HS-5 (cell line): ENCODE data around the gene BRF1.
"Not testable (repeated sequence)": the region's sequence is repeated elsewhere in the genome, so short reads cannot be mapped to it uniquely, and the experiment has no call there.

Experiments used
- DNase-seq: peaks from one replicate; pipeline ENCODE4 v3.0.0-alpha.2; 2012; ENCODE audit warnings: low read depth

BRF1 gene

DNA sequence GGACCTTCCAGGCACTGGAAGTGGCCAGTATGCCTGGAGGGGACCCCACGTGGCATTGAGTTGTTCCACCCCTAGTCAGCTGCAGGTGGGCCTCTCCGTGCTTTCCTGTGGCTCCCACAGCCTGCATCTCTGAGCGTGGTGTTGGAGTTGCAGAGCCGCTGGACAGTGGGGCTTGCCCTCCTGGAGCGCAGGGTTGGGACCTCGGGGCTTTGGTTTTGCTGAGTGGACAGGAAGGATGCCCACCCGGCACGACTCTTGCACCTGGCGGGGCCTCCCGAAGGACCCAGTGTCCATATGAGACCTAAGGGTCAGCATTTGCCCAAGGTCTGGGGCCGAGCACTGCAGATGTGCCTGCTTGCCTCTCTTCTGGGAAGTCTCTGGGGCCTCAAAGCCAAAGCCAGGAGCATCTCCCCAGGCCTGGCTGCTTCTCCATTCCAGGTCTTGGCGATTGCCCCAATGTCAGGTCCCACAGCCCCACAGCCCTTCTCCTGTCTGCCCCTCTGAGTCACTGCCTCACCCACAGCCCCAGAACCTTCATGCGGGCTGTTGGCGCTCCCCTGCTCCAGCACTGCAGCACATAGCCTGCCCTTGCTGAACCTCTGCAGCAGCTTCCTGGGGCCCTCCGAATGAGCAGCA is 15.3 kb upstream of the BRF1 start:
- DNase-seq = no peak

DNA sequence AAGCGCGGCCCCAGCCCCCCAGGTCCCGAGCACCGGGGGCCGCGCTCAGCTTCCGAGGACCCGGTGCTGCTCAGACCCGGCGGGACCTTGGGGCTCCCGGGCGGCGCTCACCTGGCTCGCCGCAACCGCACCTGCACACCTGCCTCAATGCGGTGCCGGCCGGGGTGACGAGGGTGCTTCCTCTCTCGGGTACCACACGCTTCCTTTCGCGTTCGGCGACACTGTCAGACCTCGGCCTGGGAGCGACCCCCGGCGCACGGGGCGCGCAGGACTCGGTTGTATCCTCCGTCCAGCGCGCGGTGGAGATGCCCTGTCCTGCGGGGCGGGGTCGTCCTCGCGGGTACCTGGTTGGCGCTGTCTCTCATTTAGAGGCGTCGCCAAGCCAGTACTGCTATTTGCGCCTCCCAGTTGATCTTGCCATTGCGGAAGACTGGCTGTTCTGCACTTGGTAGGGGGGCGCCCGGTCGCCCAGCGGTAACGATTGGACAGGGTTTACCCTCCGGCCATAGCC is 14.5 kb upstream of the BRF1 start:
- no peak for DNase-seq

DNA sequence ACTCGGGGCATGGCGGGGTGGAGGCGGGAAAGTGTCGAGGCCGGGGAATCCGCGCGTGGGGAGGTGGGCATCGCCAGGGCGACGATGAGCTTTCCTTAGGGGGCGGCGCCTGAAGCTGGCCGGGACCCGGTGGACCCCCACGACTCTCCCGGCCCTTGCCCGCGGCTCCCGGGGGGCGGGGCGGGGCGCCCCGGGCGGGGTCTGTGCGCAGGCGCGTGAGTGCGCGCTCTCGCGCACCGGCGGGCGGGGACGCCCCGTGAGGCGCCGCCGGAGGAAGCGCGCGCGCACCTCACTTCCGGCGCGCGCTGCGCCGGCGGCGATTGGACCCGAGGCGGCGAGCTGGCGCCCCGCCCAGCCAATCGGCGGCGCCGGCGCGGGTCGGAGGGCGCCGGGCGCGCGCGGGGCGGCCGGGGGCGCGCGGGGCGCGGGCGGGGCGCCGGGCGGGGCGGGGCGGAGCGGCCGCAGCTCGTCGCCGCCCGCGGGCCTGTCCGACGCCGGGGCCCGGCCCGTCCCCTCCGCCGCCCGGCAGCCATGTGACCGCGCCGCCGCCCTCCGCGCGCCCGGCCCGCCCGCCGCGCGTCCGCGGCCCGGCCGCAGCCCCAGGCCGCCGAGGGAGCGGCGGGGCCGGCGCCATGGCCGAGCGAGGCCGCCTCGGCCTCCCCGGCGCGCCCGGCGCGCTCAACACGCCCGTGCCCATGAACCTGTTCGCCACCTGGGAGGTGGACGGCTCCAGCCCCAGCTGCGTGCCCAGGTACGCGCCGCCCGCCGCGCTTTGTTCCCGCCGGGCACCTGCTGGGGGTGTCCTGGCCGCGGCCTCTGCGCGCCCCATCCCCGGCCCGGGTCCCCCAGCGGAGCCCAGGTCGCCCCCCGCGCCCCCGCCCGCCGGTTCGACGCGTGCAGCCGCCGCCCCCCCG is 13.7 kb upstream of the BRF1 start, which contains the start of gene PACS2:
TSS of gene PACS2 (plus strand) at position 462 of the 914 bp plus-strand sequence. CDS start at position 633, 171 bp downstream.
- DNase-seq = no peak

DNA sequence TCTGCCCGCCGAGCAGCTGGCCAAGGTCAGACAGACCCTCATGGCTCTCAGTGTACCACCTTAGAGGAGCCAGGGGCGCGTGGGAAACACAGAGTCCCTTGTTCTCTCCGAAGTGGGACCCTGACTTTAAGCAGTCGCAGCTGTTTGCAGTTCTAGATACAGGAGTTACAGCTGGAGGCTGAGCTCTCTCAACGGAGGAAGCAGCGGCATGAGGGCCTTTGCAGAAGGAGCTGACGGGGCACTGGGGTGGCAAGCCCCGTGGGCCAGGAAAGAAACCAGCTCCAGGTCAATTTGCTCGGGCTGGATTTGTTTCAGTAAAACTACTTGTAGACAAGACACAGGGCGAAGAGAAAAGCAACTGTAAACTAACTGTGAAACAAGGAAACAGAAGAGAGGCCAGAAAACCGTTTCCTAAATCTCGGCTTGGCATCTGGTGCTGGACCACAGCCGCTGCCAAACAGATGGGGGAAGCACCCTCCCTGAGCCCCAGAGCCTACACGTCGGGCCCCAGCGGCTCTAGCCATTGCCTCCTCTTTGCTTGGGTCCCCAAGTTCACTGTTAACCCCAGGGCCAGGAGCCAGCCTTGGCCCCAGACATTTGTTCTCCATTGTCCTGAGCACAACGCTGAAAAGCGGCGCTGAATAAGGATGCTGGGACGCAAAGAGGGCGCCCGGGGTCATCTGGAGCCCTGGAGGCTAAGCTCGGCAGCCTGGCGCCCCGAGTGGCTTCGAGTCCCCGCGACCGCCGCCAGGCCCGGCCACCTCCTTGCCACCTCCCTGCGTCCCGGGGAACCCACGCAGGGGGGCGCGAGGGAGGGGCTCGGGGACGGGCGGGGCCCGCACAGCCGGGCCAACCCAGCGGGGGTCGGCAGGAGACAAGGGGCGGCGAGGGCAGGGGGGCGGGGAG is 12.8 kb upstream of the BRF1 start:
- no peak for DNase-seq

DNA sequence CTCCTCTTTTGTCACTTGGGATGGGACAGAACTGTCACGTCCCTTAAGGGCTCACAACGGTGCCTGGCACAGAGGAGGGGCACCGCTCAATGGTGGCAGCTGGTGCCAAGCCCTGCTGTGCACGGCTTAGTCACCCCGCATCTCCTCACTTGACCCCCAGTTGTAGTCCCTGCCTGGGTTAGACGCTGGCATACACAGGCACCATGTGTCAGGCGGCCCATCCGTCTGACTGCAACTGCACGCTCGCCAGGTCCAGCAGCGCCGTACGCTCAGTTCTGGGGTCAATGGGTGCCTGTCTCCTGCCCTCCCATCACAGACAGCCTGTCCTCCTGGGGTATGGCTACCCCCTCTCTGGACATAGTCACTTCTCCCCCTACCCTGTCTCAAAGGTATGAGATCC is 12.2 kb upstream of the BRF1 start:
- DNase-seq = no peak

DNA sequence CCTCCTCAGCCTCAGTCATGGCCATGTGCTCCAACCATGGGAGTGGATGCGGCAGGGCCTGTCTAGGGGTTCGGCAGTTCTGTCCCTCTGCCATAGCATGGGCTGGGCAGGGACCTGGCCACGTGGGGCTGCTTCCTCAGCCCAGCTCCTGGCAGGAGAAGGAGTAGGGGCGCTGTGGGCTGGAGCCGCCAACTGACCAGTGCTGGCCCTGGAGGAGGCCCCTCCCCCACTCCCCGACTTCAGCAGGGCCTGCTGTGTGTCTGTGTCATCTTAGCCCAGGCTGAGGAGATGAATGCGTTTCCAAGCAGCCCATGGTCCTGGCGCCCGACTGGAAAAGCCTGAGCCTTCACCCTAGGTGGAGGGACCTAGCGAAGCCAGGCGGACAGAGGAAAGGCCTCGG is 11.0 kb upstream of the BRF1 start:
- DNase-seq = no peak

DNA sequence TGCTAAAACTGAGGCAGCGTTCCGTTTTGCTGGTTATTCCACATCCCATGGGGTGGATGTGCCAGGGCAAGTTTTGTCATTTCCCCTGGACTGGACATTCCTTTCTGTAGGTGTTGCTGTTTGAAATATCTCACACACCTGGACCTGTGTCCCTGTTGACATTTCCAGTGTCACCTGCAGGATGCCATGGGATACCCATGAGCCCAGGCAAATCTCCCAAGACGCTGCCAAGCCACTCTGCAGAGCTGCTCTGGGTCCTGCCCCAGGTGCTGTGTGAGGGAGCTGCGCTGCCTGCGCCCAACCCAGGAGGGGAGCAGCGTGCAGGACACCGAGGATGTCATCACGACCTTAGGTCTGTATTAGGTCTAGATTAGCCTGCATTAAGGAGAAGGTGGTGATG is 8.6 kb upstream of the BRF1 start:
- no peak for DNase-seq

DNA sequence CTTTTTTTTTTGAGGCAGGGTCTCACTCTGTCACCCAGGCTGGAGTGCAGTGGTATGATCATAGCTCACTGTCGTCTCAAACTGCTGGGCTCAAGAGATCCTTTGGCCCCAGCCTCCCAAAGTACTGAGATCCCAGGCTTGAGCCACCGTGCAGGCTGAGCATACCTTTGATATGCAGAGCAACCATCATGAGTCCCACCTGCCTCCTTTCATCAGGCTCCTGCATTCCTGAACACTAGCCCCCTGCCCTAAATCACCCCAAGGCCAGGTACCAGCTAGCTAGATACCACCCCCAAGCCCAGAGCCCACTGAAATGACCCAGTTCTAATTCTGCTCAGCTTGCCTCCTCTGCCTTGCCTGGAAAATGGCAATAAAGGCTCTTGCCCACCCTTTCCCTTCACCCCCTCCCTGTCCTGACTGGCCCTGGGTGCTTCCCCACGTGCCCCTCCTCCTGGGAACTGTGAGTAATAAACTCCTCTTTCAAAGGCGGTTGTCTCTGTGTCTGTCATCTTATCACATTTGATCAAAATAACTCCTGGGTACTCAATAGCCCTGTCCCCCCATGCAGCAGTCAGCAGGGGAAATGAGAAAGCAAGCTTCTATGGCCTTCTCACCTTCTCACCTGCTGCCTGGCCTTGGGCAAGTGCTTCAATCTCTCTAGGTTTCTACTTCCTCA is 6.4 kb upstream of the BRF1 start:
- no peak for DNase-seq

DNA sequence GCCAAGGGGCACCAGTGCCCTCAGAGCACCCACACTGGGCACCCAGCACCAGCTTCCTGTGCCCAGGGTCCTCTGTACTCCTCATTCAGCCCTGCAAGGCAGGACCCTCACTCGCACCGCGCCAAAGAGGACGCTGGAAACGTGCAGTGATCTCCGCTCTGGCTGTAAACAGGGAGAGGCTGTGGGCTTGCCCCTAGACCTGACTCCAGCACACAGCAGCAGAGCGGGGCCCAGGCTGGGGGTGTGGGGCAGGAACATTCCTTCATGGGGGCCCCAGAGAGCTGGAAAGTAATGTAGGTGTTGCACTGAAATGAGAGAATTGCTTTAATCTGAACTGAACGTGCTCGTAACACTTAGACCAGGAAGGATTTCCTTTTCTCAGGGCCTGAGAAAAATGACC is 5.0 kb upstream of the BRF1 start:
- DNase-seq = no peak

DNA sequence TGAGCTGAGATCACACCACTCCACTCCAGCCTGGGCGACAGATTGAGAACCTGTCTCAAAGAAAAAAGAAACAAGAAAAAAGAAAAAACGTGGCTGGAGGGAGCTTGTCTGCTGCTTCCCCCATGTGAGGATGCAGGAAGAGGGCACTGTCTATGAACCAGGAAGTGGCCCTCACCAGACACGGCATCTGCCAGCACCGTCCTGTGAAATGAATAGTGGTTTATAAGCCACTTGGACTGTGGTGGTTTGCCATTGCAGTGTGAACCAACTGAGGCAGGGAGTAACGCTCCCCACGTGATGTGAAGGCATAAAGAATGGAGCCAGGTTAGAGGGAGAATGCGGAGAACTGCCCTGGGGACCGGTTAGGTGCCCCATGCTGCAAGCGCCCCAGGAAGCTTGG is 4.5 kb upstream of the BRF1 start:
- DNase-seq = no peak

DNA sequence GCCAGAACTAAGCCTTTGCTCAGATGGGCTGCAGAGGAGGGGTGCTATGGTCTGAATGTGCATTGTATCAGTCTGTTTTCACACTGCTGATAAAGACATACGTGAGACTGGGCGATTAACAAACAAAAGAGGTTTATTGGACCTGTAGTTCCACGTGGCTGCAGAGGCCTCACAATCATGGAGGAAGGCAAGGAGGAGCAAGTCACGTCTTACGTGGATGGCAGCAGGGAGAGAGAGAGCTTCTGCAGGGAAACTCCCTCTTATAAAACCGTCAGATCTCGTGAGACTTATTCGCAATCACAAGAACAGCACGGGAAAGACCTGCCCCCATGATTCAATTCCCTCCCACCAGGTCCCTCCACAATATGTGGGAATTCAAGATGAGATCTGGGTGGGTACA is 3.8 kb upstream of the BRF1 start:
- no peak for DNase-seq

DNA sequence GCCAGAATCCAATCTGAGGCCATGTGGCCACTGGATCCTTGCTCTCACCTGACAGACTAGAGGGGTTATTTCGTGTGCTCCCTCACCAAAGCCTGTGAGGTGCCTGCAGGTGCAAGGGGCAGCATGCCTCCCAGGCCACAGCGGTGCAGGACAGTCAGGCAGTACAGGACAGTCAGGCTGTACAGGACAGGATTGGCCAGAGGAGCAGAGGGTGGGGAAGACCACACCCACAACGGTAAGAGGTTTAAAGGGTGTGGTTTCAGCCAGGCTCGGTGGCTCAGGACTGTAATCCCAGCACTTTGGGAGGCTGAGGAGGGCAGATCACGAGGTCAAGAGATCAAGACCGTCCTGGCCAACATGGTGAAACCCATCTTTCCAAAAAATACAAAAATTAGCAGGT is 3.1 kb upstream of the BRF1 start:
- no peak for DNase-seq

DNA sequence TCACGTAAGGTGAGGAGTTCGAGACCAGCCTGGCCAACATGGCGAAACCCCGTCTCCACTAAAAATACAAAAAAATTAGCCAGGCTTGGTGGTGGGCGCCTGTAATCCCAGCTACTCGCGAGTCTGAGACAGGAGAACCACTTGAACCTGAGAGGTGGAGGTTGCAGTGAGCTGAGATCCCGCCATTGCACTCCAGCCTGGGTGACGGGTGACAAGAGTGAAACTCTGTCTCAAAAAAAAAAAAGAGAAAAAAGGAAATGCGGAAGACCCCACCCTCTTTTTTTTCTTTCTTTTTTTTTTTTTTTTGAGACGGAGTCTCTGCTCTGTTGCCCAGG is 1.1 kb upstream of the BRF1 start:
- DNase-seq = not testable (repeated sequence)

DNA sequence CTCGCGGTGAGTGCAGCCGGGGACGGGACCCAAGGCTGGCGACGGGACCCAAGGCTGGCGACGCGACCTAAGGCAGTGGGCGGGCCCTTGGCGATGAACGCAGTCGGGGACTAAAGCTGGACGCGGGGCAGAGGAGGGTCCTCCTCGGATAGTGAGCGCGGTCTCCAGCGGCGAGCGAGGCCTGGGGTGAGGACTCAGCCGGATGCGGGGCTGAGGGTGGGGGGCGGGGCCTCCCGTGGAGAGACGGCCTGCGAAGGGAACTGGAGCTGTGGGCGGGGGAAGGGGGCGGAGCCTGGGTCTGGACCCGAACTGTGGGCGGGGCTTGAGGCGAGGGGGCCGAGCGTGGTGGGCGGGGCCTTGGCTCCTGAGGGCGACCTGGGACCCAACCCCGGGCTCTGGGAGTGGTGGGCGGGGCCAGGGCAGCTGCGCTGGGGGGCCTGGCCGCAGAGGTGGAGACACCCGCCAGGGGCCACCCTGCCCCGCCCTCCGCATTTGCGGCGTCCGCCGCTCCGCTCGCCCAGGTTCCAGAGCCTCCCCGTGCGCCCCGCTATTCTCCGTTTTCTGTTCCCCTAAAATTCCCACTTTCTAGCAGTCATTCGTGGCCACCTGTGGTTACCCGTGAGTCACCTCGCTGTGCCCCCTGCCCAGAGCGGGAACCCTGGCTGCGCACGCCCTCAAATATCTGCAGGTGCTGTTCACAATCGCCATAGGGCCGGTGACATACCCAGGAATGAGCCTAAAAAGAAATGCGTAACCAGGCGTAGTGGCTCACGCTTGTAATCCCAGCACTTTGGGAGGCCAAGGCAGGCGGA is 508 bp upstream of the BRF1 start:
- DNase-seq = peak; percentile 58

DNA sequence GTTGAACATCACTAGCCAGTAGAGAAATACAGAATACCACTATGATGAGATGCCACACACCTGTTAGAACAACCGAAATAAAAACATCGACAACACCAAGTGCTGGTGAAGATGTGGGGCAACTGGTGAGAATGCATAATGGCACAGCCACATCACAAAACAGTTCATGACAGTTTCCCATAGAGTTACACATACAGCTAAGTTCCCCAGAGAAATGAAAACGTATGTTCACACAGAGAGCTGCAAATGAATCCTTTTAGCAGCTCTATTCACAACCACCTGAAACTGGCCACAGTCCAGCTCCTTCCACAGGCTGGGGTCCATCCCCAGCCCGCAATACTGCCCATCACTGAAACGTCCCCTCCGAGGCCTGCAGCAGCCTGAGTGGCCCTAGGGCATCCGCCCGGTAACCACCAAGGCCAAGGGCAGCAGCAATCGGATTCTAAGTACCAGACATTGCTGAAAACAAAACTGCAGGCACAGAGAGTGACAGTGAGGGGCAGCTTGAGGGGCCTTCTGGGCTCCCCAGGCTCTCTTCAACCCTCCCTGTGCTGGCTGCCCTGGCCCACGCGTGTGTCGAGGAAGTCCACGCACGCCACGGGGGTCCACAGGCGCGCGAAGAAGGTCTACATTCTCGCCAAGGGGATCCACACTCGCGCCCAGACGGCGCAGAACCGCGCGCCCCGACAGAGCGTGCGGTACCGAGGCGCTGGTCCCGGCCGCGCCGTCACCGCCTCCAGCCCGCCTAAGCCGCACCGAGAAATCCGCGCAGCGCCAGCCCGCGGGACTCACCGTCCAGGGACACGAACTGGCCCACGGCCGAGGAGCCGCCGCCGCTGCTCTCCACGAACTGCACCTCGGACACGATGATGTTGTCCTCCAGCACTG is 903 bp downstream of the BRF1 start:
- no peak for DNase-seq

DNA sequence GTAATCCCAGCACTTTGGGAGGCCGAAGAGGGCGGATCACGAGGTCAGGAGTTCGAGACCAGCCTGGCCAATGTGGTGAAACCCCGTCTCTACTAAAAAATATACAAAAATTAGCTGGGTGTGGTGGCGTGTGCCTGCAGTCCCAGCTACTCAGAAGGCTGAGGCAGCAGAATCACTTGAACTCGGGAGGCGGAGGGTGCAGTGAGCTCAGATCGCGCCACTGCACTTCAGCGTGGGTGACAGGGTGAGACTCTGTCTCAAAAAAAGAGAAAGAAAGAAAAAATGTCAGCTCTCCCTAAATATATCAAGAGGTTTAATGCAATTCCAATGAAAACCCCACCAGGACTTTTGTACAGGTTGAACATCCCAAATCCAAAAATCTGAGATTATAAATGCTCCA is 3.5 kb downstream of the BRF1 start:
- DNase-seq = not testable (repeated sequence)

DNA sequence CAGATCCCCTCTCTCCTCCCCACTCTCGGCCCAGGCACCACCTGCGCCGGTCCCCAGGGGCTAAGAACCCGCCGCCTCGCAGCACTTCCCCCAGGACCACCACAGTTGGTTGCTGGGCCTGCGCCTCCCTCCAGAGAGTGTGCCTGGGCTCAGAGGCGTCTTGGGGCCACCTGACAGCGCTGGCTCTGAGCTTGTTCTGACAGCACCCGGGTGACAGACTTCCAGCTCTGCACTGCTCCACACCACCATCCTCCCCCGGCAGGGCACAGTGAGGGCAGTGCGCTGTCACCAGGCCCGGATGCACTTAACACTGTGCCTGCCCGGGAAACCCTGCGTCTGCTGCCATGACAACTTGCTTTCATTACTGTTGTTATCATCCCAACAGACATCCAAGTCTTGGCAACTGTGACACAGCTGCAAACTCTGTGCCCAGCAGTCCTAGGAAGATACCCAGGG is 6.6 kb downstream of the BRF1 start:
- DNase-seq = no peak

DNA sequence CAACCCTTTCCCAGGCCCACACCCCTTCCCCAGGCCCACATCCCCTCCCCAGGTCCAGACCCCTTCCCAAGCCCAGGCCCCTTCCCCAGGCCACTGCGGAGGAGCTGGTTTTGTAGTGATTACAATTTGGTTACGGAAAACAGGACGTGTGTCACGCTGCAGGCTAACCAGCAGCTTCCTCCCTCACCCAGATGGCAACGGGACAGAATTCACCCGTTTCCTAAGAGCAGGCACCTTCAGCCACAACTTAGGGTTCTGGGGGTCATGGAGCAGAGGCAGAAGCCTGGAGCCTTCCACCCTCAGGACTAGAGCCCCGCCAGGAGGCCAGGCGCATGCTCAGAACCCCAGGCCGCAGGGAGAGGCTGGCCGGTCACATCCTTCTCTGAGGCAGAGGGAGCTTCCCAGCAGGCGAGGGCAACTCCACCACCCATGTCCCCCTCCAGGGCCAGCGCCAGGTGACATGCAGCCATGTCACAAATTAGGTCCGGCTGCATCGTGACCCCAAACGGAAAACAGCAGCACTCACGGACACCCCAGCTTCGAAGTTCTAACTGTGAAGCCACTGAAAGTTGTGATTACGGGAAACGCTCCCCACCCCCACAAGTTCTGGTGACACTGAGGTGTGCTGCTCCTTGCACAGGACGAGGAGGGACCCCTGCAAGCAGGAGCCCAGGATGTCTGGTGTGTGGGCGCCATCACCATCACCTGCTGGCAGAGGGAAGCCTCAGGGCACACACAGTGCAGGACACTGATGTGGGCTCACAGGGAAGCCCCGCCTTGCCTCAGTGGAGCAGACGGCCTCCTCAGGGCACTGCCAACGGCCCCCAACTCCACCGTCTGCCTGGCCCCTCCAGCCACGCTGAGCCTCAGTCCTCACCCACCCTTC is 7.7 kb downstream of the BRF1 start:
- no peak for DNase-seq
